NCI-H526 (cell line): ENCODE results near the gene OR9A4.

Experiments
- DNase-seq, 2 experiments: peaks; one replicate each; lab custom pipeline; 2025; lab: John Stamatoyannopoulos, UW

Gene OR9A4

DNA sequence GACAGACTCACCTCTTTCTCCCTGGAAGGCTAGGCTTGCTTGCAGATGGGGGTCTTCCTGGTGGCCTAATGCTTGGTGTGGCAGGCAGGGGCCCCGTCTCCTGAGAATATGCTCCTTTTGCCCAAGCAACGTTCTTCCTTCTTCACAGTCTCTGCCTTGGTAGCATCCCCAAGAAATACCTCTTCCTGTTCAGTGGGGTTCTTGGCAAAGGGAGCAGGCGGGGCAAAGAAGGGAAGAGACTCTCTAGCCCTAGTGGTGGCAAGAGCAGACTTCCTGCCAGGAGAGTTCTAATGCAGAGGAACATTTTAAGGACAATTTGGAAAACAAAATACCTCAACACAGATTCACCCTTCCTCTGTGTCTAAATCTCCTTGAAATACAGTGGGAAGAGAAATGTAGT lies 30.6 kb downstream of the OR9A4 start, which contains the start of gene CLEC5A:
TSS of gene CLEC5A (minus strand) at position 179 of the 400 bp plus-strand sequence. CDS start 682 bp downstream, outside the sequence.
- no peak for DNase-seq

DNA sequence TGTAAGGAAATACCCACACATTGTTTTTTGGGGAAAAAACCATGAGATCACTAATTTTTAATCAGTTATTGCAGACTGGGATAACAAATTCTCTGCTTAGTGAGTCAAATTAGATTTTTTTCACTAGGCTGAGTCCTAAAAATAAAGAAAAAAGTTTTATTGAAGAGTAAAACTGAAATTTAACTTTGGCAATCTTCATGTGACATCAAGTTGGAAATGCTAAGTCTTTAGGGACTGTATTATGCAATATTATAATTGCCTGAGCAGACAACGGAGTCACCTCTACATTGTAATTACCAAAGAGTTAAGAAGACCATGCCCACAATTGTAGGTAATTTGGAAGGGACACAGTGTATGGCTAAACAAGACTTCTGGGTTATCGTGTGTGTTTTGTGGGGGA lies 32.8 kb downstream of the OR9A4 start:
- no peak for DNase-seq

DNA sequence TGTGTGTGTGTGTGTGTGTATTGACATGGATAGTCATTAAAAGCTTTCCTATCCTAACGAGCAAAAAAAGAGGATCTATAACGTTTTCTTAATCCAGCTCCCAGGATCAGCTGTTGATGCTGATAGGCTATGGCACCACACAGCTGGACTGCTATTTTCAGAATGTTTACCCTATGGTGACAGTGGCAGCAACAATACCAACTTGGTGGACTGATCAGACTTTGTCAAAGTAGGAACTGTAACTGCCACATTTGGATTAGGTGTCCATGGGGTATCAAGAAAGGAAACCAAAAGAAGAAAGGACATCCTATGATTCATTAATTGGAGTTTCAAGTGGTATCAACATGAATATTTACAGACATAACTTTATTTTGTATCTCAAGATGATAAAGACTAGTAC lies 33.3 kb downstream of the OR9A4 start:
- DNase-seq = no peak

DNA sequence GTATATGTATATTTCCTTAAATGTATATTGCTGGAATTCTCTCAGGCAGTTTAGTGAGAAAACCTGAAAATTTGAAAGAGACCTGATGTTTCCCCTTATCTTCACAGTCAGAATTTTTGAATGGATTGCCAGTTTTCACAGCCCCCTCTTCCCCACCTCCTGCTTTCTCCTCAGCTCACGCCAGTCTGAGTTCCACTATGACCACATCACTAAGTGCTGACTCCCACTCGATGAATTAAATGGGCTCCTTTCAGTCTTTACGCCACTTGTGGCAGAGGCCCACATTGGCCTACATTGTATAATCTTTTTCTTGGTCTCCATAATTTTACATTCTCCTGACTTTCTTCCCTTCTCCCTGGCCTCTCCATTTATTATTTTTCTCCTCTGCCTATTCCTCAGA lies 33.7 kb downstream of the OR9A4 start:
- no peak for DNase-seq

DNA sequence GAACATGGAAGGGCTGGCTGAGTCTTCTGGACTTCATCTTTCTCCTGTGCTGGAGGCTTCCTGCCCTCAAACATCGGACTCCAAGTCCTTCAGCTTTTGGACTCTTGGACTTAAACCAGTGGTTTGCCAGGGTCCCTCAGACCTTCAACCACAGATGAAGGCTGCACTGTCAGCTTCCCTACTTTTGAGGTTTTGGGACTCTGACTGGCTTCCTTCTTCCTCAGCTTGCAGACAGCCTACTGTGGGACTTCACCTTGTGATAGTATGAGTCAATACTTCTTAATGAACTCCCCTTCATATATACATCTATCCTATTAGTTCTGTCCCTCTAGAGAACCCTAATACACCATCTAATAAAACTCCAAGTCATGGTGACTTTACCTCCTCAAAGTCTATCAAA lies 34.6 kb downstream of the OR9A4 start:
- no peak for DNase-seq

DNA sequence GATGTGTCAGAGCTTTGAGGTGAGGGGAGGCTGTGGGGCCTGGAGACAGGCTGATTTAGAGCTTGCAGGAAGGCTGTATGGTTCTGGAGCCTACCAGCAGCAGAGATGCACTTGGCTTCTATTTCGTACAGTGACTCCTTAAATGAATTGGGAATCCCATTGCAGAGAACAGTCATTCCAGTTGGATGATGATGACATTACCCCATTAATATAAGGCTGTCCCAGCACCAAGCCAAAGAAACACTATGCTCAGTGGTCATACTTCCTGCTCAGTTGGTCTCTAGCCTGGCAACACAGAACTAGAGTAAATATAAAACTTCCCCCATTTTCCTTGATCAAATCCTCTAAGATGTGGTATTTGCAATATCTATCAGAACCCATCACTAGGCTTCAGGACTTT lies 36.3 kb downstream of the OR9A4 start:
- DNase-seq = no peak

DNA sequence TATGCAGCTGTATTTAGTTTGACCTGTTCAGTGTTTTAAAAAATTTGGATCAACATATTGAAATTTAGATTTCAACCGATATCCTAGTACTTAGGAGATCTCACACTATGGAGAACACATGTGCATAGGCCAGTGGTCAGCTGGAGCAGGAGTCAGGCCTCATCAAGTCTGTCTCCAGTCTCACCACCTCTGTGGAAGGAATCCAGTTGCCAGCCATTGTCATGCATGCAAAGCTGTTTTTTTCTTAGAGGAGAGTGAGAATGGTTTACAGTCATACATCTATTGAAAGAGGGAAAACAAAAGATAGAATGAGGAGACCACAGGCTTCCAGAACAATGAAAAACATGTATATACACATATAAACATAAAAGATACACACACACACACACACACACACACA lies 38.1 kb downstream of the OR9A4 start:
- DNase-seq = no peak

DNA sequence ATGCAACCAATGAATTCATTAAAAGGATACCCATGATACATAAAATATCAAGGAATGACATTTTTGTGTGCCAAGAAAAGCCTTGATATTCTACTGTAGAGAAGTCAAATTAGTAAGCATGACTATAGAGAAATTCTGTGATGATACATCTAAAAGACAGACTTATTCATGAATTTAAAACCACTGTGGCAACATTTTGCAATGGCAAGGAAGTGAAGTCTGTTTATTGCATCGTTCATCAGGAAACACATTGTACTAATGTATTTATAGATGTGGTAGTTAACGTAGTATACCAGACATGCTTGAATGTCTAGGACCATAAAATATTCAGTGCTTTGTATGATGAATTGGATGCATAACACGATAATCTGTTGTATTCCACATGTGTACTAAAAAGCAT lies 39.9 kb downstream of the OR9A4 start:
- no peak for DNase-seq

DNA sequence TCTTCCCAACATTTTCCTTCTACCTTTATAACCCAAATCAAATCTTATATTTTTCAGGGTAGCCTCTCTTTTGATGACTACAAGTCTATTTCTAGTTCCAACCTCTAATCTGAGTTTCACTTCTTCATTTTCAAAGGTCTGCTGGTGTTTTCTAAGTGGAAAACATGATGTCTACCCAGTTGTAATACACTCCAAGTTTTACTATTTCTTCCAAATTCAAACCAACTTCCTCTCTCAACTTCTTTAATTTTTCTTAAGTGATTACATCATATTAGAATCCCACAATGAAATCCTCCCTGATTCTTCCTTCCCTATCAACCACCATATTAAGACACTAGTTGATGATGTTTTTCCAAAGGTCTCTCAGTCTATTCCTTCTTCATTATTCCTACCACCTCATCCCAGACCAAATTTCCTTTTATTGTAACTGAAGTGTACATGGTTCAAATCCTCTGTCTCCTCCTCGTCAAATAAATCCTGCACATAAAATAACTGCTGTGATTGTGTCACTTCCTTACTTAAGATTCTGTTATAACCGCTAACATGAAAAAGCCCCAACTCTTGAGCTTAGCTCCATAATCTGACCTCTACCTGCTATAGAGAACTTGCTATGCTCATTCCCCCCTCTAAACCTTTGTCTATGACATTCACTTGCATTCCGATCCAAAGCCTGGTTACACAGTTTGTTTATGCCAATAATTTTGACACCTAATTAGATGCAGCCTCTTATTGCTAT lies 44.7 kb downstream of the OR9A4 start:
- no peak for DNase-seq
